Neural progenitor cell (in vitro differentiated cells): ENCODE results near the gene NUP62CL. TPM values are rescaled to one million over a fixed set of nuclear protein-coding genes. Genes with fewer than 3 reads are reported as not detected.

Source experiments
- DNase-seq: peaks from one replicate; pipeline ENCODE4 v3.0.0-alpha.2; 2016; ENCODE audit warnings: low spot score
- H2AFZ ChIP-seq: fragments of 200-600 bp; sonication (generic); replicated peaks from 2 replicates; pipeline ENCODE4 v1.6.1; 2016; ENCODE audit warnings: antibody characterized with exemption
- H3F3A ChIP-seq: fragments of 200-600 bp; sonication (generic); 2 replicates; pipeline ENCODE4 v1.6.1; 2016; ENCODE audit warnings: antibody characterized with exemption, low read depth
- H3K27ac ChIP-seq: fragments of 200-600 bp; sonication (generic); 2 replicates; pipeline ENCODE4 v1.5.1; 2016; ENCODE audit warnings: mild to moderate bottlenecking
- H3K27me3 ChIP-seq: fragments of 200-600 bp; sonication (generic); 2 replicates; pipeline ENCODE4 v1.6.1; 2016; ENCODE audit warnings: mild to moderate bottlenecking, moderate library complexity
- H3K36me3 ChIP-seq: fragments of 200-600 bp; sonication (generic); 2 replicates; pipeline ENCODE4 v1.5.1; 2016
- H3K4me1 ChIP-seq: fragments of 200-600 bp; sonication (generic); 2 replicates; pipeline ENCODE4 v1.6.1; 2016; ENCODE audit warnings: mixed run types
- H3K4me2 ChIP-seq: fragments of 200-600 bp; sonication (generic); 2 replicates; pipeline ENCODE4 v1.6.1; 2016
- H3K4me3 ChIP-seq: fragments of 200-600 bp; sonication (generic); 2 replicates; pipeline ENCODE4 v1.5.1; 2016
- H3K79me2 ChIP-seq: fragments of 200-600 bp; sonication (generic); 2 replicates; pipeline ENCODE4 v1.6.1; 2016; ENCODE audit warnings: low read depth
- H3K9ac ChIP-seq: fragments of 200-600 bp; sonication (generic); 2 replicates; pipeline ENCODE4 v1.6.1; 2016
- H3K9me3 ChIP-seq: fragments of 200-600 bp; sonication (generic); 2 replicates; pipeline ENCODE4 v1.5.1; 2016; ENCODE audit warnings: low read depth
- H4K20me1 ChIP-seq: fragments of 200-600 bp; sonication (generic); 2 replicates; pipeline ENCODE4 v1.6.1; 2016; ENCODE audit warnings: low read depth
- H3K27ac Mint-ChIP-seq: 3 replicates; pipeline ENCODE4 v1.8.0; 2021; ENCODE audit warnings: mixed read lengths
- H3K27me3 Mint-ChIP-seq: 2 replicates; pipeline ENCODE4 v1.8.0; 2022; ENCODE audit warnings: low read depth, mild to moderate bottlenecking, inconsistent platforms, moderate library complexity, mixed read lengths; ENCODE audit not compliant: insufficient read depth
- H3K36me3 Mint-ChIP-seq: 3 replicates; pipeline ENCODE4 v1.8.0; 2021; ENCODE audit warnings: mixed read lengths
- H3K4me1 Mint-ChIP-seq: 3 replicates; pipeline ENCODE4 v1.8.0; 2021; ENCODE audit warnings: mixed read lengths
- H3K4me3 Mint-ChIP-seq: 3 replicates; pipeline ENCODE4 v1.8.0; 2021; ENCODE audit warnings: mild to moderate bottlenecking, moderate library complexity, mixed read lengths
- H3K9me3 Mint-ChIP-seq: 3 replicates; pipeline ENCODE4 v1.8.0; 2020; ENCODE audit warnings: mixed read lengths
- CTCF ChIP-seq: fragments of 200-600 bp; sonication (generic); IDR thresholded peaks from 2 replicates; pipeline ENCODE4 v1.5.1; 2017; ENCODE audit warnings: antibody characterized with exemption, mild to moderate bottlenecking
- EZH2 ChIP-seq: fragments of 200-600 bp; sonication (generic); IDR thresholded peaks from 2 replicates; pipeline ENCODE4 v1.6.1; 2017; ENCODE audit warnings: antibody characterized with exemption, mild to moderate bottlenecking, moderate library complexity
- EZH2phosphoT487 ChIP-seq: fragments of 200-600 bp; sonication (generic); IDR thresholded peaks from 2 replicates; pipeline ENCODE4 v1.6.1; 2017; ENCODE audit warnings: antibody characterized with exemption
- total RNA-seq: library from RNA; depleted of rRNA; stranded (reverse); fragments of >200 nt; gene quantifications from 2 replicates; pipeline ENCODE4 v1.2.3, GENCODE V29; 2015; ENCODE audit warnings: low replicate concordance

Gene NUP62CL
- total RNA-seq, 1 donor from 2014 or later, result 16.9 TPM

GRCh38 chrX:107135965-107136307, 70.3 kb downstream of the NUP62CL start:
- H3K4me3 ChIP-seq, result no peak overlapping the region
- no peaks in the 10 kb centered on the region for H4K20me1 ChIP-seq
- no peaks in the 10 kb centered on the region for H3K27me3 ChIP-seq
- no peak overlapping the region for H2AFZ ChIP-seq
- H3F3A ChIP-seq, result no peaks in the 10 kb centered on the region
- peaks cover 2% of the 10 kb centered on the region for H3K27me3 Mint-ChIP-seq
- no peak for DNase-seq
- no peak overlapping the region for H3K9ac ChIP-seq
- no peak overlapping the region for H3K4me3 Mint-ChIP-seq
- H3K79me2 ChIP-seq, result no peaks in the 10 kb centered on the region
- H3K4me2 ChIP-seq, result no peak overlapping the region
- H3K27ac ChIP-seq, result no peak overlapping the region
- no peaks in the 10 kb centered on the region for H3K9me3 ChIP-seq
- no peaks in the 10 kb centered on the region for H3K4me1 Mint-ChIP-seq
- no peaks in the 10 kb centered on the region for H3K9me3 Mint-ChIP-seq
- TF ChIP-seq EZH2phosphoT487 (no peak), EZH2 (no peak), CTCF (no peak)
- H3K36me3 Mint-ChIP-seq, result peaks cover 4% of the 10 kb centered on the region
- no peaks in the 10 kb centered on the region for H3K36me3 ChIP-seq
- no peaks in the 10 kb centered on the region for H3K4me1 ChIP-seq
- no peak overlapping the region for H3K27ac Mint-ChIP-seq

- no peaks in the 10 kb centered on the region for H3K79me2 ChIP-seq
- Mint-ChIP-seq H3K36me3 (peaks cover 4% of the 10 kb centered on the region), H3K4me1 (no peaks in the 10 kb centered on the region), H3K4me3 (no peak overlapping the region), H3K9me3 (no peaks in the 10 kb centered on the region), H3K27me3 (peaks cover 2% of the 10 kb centered on the region), H3K27ac (no peak overlapping the region)
- no peak for TF ChIP-seq EZH2phosphoT487
- TF ChIP-seq EZH2, result no peak
- no peak for TF ChIP-seq CTCF
- no peak overlapping the region for H3K4me2 ChIP-seq
- H3K36me3 ChIP-seq, result no peaks in the 10 kb centered on the region
- DNase-seq, result no peak
- H4K20me1 ChIP-seq, result no peaks in the 10 kb centered on the region
- H3K27me3 ChIP-seq, result no peaks in the 10 kb centered on the region
- no peak overlapping the region for H2AFZ ChIP-seq
- no peak overlapping the region for H3K9ac ChIP-seq
- no peak overlapping the region for H3K27ac ChIP-seq
- H3K4me1 ChIP-seq, result no peaks in the 10 kb centered on the region
- no peaks in the 10 kb centered on the region for H3F3A ChIP-seq
- H3K9me3 ChIP-seq, result no peaks in the 10 kb centered on the region
- no peak overlapping the region for H3K4me3 ChIP-seq
Observed at GRCh38 chrX:107135049-107135964, 70.9 kb downstream of the NUP62CL start.

- H3K79me2 ChIP-seq, result no peaks in the 10 kb centered on the region
- no peak overlapping the region for H3K4me3 ChIP-seq
- no peak overlapping the region for H2AFZ ChIP-seq
- no peaks in the 10 kb centered on the region for H3K9me3 Mint-ChIP-seq
- no peaks in the 10 kb centered on the region for H3K9me3 ChIP-seq
- no peak overlapping the region for H3K4me3 Mint-ChIP-seq
- no peaks in the 10 kb centered on the region for H3K36me3 Mint-ChIP-seq
- peaks cover 2% of the 10 kb centered on the region for H3K36me3 ChIP-seq
- no peaks in the 10 kb centered on the region for H3F3A ChIP-seq
- H3K27me3 Mint-ChIP-seq, result peaks cover 2% of the 10 kb centered on the region
- no peak for DNase-seq
- no peaks in the 10 kb centered on the region for H4K20me1 ChIP-seq
- no peaks in the 10 kb centered on the region for H3K27me3 ChIP-seq
- H3K9ac ChIP-seq, result no peak overlapping the region
- no peaks in the 10 kb centered on the region for H3K4me1 ChIP-seq
- no peak overlapping the region for H3K27ac Mint-ChIP-seq
- H3K4me1 Mint-ChIP-seq, result no peaks in the 10 kb centered on the region
- H3K27ac ChIP-seq, result no peak overlapping the region
- TF ChIP-seq EZH2 (no peak), CTCF (no peak), EZH2phosphoT487 (no peak)
- no peak overlapping the region for H3K4me2 ChIP-seq
Observed at GRCh38 chrX:107123750-107124149, 82.5 kb downstream of the NUP62CL start.
